ENCODE measurements around the gene TRIM3.

The TRIM3 gene

DNA sequence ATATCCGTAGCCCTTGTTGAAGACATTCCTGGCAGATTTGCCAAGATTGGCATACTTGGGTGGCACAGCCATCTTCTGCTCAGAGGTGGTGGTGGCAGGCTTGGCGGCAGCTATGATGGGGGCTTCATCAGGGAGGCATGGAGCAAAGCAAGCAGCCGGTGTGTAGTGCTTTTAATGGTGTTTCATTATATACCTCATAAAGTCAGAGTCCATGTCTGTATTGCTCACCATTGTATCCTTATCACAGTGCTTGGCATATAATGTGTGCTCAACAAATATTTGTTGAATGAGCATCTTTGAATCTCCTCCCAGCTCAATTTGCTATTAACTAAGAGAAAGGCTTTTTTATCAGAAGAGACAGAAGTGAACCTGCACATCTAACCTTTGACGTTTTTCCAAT, 15.6 kb upstream of the TRIM3 start:
- Histone ChIP-seq H3K9me3 (ENCODE audit: control insufficient read depth, low read length) (no peaks in the 10 kb centered on the region), H3K36me3 (ENCODE audit: control insufficient read depth, insufficient read depth, low read length, severe bottlenecking) (peaks cover 74% of the 10 kb centered on the region)

DNA sequence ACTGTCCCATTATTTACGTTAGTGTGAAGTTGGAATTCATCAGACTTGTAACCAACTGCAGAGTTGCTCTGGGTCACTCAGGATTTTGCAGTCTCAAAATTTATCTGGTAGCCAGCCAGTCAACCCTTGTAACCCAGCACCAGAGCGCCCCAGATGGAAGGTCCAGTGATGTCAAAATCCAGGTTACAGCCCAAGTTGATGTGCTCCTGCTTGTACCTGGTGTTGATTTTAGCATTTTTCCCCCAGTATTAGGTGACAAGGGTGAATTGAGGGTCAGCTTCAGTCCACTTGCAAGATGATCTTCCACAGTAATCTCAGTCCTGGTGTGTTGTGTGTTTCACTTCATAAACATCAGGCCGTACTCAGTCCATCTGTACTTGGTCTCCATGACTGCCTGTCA, 15.1 kb upstream of the TRIM3 start:
- Histone ChIP-seq H3K36me3 (ENCODE audit: control insufficient read depth, insufficient read depth, low read length, severe bottlenecking) (peaks cover 75% of the 10 kb centered on the region), H3K4me1 (ENCODE audit: control insufficient read depth, insufficient read depth, low read length) (no peaks in the 10 kb centered on the region), H3K4me3 (ENCODE audit: low read length) (no peak overlapping the region), H3K27me3 (replicated peaks; ENCODE audit: control insufficient read depth, insufficient read depth, low read length) (no peaks in the 10 kb centered on the region), H3K9me3 (ENCODE audit: control insufficient read depth, low read length) (no peaks in the 10 kb centered on the region), H3K9ac (ENCODE audit: low read length) (no peak overlapping the region)
- no peak for DNase-seq (ENCODE audit: low read depth)

More for the DNA sequence above, 15.6 kb upstream of the TRIM3 start:
- no peak for DNase-seq (ENCODE audit: low read depth)
- Histone ChIP-seq H3K4me3 (ENCODE audit: low read length) (no peak overlapping the region), H3K4me1 (ENCODE audit: control insufficient read depth, insufficient read depth, low read length) (no peaks in the 10 kb centered on the region), H3K27me3 (replicated peaks; ENCODE audit: control insufficient read depth, insufficient read depth, low read length) (no peaks in the 10 kb centered on the region), H3K9ac (ENCODE audit: low read length) (no peak overlapping the region)

DNA sequence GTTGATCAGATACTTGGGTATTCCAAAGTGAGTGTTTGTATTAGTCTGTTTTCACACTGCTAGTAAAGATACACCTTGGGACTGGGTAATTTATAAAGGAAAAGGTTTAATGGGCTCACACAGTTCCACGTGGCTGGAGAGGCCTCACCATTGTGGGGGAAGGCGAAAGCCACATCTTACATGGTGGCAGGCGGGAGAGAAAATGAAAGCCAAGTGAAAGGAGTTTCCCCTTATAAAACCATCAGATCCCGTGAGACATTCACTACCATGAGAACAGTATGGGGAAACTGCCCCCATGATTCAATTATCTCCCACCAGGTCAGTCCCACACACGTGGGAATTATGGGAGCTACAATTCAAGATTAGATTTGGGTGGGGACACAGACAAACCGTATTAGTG, 14.6 kb upstream of the TRIM3 start:
- no peaks in the 10 kb centered on the region for H3K9me3 ChIP-seq (ENCODE audit: control insufficient read depth, low read length)
- no peak for DNase-seq (ENCODE audit: low read depth)
- H3K4me3 ChIP-seq (ENCODE audit: low read length): no peak overlapping the region
- H3K4me1 ChIP-seq (ENCODE audit: control insufficient read depth, insufficient read depth, low read length): peaks cover 4% of the 10 kb centered on the region
- peaks cover 75% of the 10 kb centered on the region for H3K36me3 ChIP-seq (ENCODE audit: control insufficient read depth, insufficient read depth, low read length, severe bottlenecking)
- H3K27me3 ChIP-seq (replicated peaks; ENCODE audit: control insufficient read depth, insufficient read depth, low read length): no peaks in the 10 kb centered on the region
- no peak overlapping the region for H3K9ac ChIP-seq (ENCODE audit: low read length)

DNA sequence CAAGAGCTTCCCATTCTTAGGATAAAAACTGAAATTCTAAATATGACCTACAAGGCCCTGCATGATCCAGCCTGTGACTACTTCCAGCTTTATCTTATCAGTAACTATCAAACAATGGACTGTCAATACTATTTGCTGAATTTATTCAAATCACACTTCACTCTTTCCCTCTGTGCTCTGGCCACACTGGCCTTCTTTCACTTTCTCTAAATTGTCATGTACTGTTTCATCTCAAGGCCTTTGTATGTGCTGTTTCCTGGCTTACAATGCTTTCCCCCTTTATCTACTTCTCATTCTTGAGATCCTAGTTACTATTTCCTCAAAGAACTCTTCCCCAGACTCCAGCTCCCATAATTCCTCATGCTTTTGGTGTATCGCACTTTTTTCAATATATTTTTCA, 13.2 kb upstream of the TRIM3 start:
- Histone ChIP-seq H3K4me3 (ENCODE audit: low read length) (no peak overlapping the region), H3K9ac (ENCODE audit: low read length) (no peak overlapping the region), H3K27me3 (replicated peaks; ENCODE audit: control insufficient read depth, insufficient read depth, low read length) (no peaks in the 10 kb centered on the region), H3K9me3 (ENCODE audit: control insufficient read depth, low read length) (no peaks in the 10 kb centered on the region), H3K36me3 (ENCODE audit: control insufficient read depth, insufficient read depth, low read length, severe bottlenecking) (peaks cover 75% of the 10 kb centered on the region), H3K4me1 (ENCODE audit: control insufficient read depth, insufficient read depth, low read length) (peaks cover 18% of the 10 kb centered on the region)
- DNase-seq (ENCODE audit: low read depth): no peak

DNA sequence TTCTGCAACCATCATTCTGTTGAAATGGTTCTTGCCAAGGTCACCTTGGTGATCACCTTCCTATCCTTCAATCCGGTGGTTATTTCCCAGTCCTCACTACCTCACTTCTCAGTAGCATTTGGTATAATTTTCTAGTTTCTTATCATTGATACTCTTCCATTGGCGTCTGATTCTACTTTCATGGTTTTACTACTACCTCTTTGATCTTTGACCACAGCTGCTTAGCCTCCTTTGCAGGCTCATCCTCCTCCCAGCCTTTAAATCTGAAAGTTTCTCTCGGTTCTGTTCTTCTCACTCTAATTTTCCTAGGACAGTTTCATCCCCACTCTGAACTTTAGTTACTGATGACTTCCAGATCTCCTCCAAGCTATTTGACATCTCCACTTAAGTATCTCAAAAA, 12.5 kb upstream of the TRIM3 start:
- no peak for DNase-seq (ENCODE audit: low read depth)
- Histone ChIP-seq H3K9ac (ENCODE audit: low read length) (no peak overlapping the region), H3K9me3 (ENCODE audit: control insufficient read depth, low read length) (no peaks in the 10 kb centered on the region), H3K36me3 (ENCODE audit: control insufficient read depth, insufficient read depth, low read length, severe bottlenecking) (peaks cover 70% of the 10 kb centered on the region), H3K4me3 (ENCODE audit: low read length) (no peak overlapping the region), H3K4me1 (ENCODE audit: control insufficient read depth, insufficient read depth, low read length) (peaks cover 18% of the 10 kb centered on the region), H3K27me3 (replicated peaks; ENCODE audit: control insufficient read depth, insufficient read depth, low read length) (no peaks in the 10 kb centered on the region)

DNA sequence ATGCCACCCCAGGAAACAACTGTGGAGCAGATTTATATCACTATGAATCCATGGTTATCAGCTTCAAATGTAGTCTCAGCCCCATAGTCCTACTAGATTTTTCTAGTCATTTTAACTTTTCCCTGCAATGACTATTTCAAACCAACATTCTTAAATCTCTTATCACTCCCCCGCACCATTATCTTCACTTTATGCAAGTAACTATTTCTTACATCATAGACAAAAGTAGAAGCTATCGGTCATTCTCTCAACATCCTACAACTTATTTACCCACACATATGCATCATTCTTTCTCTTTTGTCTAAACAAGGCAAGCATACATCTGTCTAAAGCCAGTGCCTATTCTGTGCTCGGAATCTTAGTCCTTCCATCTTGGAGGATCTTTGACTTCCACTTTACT, 11.9 kb upstream of the TRIM3 start:
- no peaks in the 10 kb centered on the region for H3K27me3 ChIP-seq (replicated peaks; ENCODE audit: control insufficient read depth, insufficient read depth, low read length)
- H3K9me3 ChIP-seq (ENCODE audit: control insufficient read depth, low read length): no peaks in the 10 kb centered on the region
- H3K4me1 ChIP-seq (ENCODE audit: control insufficient read depth, insufficient read depth, low read length): peaks cover 20% of the 10 kb centered on the region
- peaks cover 70% of the 10 kb centered on the region for H3K36me3 ChIP-seq (ENCODE audit: control insufficient read depth, insufficient read depth, low read length, severe bottlenecking)
- H3K4me3 ChIP-seq (ENCODE audit: low read length): no peak overlapping the region
- H3K9ac ChIP-seq (ENCODE audit: low read length): no peak overlapping the region
- no peak for DNase-seq (ENCODE audit: low read depth)

DNA sequence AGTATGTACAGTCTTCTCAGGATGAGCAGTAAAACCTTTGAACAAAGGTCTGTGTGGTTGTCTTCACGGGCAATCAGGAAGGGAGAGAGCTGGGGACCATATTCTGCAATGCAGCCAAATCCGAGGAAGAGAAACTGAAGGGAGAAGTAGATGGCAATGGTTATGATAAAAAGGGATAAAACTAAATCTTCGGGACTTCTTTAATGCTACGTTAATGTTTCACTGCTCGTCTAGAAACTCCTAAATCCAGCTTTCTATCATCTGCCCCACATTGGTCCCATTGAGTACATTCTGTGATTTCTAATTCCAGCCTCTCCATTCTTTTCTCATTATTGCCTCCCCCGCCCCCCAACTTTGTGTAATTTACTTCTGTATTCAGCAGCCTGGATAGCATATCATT, 9.3 kb upstream of the TRIM3 start:
- no peaks in the 10 kb centered on the region for H3K27me3 ChIP-seq (replicated peaks; ENCODE audit: control insufficient read depth, insufficient read depth, low read length)
- H3K36me3 ChIP-seq (ENCODE audit: control insufficient read depth, insufficient read depth, low read length, severe bottlenecking): peaks cover 66% of the 10 kb centered on the region

DNA sequence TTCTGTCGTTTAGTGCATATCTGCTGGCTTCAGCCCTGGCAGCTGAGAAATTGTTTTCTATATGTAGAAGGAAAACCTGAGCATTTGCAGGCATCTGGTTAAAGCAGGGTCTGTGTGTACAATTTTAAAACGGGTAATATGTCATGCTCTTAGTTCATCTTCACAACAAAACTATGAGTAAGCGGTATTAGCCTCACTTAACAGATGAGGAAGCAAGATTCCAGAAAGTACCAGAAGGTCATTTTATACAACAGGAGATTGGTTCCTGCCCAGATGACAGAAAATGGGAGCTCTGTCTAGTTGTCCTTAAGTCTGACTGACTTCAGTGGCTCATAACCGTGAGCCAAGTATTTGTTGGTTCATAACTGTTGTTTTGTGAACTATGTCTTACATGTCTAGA, 8.7 kb upstream of the TRIM3 start:
- DNase-seq (ENCODE audit: low read depth): no peak
- H3K36me3 ChIP-seq (ENCODE audit: control insufficient read depth, insufficient read depth, low read length, severe bottlenecking): peaks cover 66% of the 10 kb centered on the region

More for the DNA sequence above, 9.3 kb upstream of the TRIM3 start:
- H3K9ac ChIP-seq (ENCODE audit: low read length): peak overlapping the region; percentile 98
- no peaks in the 10 kb centered on the region for H3K9me3 ChIP-seq (ENCODE audit: control insufficient read depth, low read length)
- H3K4me1 ChIP-seq (ENCODE audit: control insufficient read depth, insufficient read depth, low read length): peaks cover 28% of the 10 kb centered on the region
- H3K4me3 ChIP-seq (ENCODE audit: low read length): peak overlapping the region; percentile 97
- no peak for DNase-seq (ENCODE audit: low read depth)

DNA sequence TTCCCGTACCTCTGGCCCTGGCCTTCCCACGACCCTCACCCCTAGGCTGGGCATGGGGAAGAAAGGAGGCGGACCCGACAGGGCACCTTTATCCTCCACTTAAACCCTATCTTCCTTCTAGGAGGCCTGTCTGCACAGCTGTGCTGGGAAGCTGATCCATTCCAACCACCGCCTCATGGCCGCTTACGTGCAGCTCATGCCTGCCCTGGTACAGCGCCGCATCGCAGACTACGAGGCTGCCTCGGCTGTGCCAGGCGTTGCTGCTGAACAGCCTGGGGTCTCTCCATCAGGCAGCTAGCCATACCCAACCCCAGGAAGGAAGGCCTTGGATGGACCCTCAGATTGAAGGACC, 8.2 kb upstream of the TRIM3 start:
- peak; percentile 56 for DNase-seq (ENCODE audit: low read depth)
- Histone ChIP-seq H3K4me3 (ENCODE audit: low read length) (peak overlapping the region; percentile 97), H3K36me3 (ENCODE audit: control insufficient read depth, insufficient read depth, low read length, severe bottlenecking) (peaks cover 66% of the 10 kb centered on the region), H3K27me3 (replicated peaks; ENCODE audit: control insufficient read depth, insufficient read depth, low read length) (no peaks in the 10 kb centered on the region), H3K9me3 (ENCODE audit: control insufficient read depth, low read length) (no peaks in the 10 kb centered on the region), H3K4me1 (ENCODE audit: control insufficient read depth, insufficient read depth, low read length) (peaks cover 28% of the 10 kb centered on the region), H3K9ac (ENCODE audit: low read length) (peak overlapping the region; percentile 98)

More for the DNA sequence above, 8.7 kb upstream of the TRIM3 start:
- H3K9ac ChIP-seq (ENCODE audit: low read length): peak overlapping the region; percentile 98
- H3K9me3 ChIP-seq (ENCODE audit: control insufficient read depth, low read length): no peaks in the 10 kb centered on the region
- no peaks in the 10 kb centered on the region for H3K27me3 ChIP-seq (replicated peaks; ENCODE audit: control insufficient read depth, insufficient read depth, low read length)
- H3K4me3 ChIP-seq (ENCODE audit: low read length): peak overlapping the region; percentile 97
- peaks cover 28% of the 10 kb centered on the region for H3K4me1 ChIP-seq (ENCODE audit: control insufficient read depth, insufficient read depth, low read length)

DNA sequence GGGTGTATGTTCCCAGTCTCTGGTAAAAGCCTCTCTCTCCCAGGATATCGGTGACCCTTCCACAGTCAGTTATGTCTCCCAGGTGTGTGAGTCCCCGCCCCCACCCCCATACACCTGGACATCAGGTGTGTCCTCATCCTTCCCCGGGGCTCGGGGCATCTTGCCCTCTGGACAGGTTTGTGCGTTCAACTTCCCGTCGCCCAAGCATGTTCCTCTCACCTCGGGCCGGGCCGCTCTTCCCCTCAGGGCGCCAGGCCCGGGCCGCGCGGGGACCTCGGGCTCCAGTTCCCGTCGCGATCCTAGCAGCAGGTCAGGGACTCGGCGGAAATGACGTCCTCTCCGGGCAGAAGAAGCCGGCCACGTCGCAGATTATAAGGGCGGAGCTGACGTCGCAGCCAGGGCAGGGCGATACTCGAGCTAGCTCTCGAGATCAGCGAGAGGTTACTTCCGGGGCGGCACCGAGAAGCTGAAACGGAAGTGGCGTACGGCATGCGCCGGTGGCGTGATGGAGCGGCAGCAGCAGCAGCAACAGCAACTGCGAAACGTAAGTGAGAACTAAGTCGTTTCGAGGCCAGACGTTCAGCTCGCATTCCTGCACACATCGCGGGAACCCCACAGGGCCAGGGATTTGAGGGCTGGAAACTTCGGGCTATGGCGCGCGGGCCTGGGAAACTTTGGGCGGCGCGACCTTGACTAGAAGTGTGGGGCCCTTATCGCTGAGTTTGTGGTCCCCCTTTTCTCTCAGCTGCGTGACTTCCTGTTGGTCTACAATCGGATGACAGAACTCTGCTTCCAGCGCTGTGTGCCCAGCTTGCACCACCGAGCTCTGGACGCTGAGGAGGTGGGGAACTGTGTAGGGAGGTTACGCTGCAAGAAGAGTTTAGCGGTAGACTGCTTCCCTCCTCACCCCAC, 7.5 kb upstream of the TRIM3 start, which contains the start of the genes ARFIP2 and TIMM10B:
Gene ARFIP2, minus strand, starts transcription at position 320 of the 912 bp plus-strand sequence. CDS start 910 bp downstream, outside the sequence.
Gene TIMM10B, plus strand, starts transcription at position 490 of the 912 bp plus-strand sequence. Its CDS starts 16 bp downstream, at position 506.
- Histone ChIP-seq H3K4me1 (ENCODE audit: control insufficient read depth, insufficient read depth, low read length) (peaks cover 28% of the 10 kb centered on the region), H3K36me3 (ENCODE audit: control insufficient read depth, insufficient read depth, low read length, severe bottlenecking) (peaks cover 69% of the 10 kb centered on the region), H3K9ac (ENCODE audit: low read length) (peak within 1 kb of the TSS; percentile 98), H3K27me3 (replicated peaks; ENCODE audit: control insufficient read depth, insufficient read depth, low read length) (no peaks in the 10 kb centered on the region), H3K9me3 (ENCODE audit: control insufficient read depth, low read length) (no peaks in the 10 kb centered on the region), H3K4me3 (ENCODE audit: low read length) (peak within 1 kb of the TSS; percentile 97)
- peak; percentile 100 for DNase-seq (ENCODE audit: low read depth)

DNA sequence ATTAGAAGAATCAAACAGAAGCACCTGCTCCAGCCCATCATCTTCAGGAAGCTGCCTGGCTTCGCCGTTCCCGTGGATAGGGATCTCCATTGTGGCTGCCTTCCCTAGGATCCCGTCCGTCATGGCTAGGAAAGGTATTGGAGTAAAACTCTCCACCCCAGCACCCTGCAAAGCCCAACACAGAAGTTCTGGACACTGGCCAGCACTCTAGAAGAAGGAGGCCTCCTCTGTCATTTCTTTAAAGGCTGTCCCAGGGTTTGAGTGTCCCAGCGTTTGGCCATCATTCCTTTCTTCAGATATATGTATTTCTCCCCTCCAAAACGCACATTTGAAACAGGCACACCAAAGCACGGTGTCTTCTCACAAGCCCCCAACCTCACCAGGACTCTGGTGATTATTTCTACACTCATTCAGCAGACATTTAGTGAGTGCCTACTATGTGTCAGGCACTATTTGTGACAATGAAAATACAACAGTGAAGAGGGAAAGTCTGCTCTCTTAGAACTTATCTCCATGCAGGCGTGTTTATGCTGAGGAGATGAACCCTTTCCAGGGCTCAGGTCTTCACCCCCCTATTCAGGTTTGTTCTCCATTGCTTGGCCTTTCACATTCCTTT, 6.7 kb upstream of the TRIM3 start:
- Histone ChIP-seq H3K36me3 (ENCODE audit: control insufficient read depth, insufficient read depth, low read length, severe bottlenecking) (peaks cover 61% of the 10 kb centered on the region), H3K4me1 (ENCODE audit: control insufficient read depth, insufficient read depth, low read length) (peaks cover 29% of the 10 kb centered on the region), H3K9ac (ENCODE audit: low read length) (peak overlapping the region; percentile 98), H3K27me3 (replicated peaks; ENCODE audit: control insufficient read depth, insufficient read depth, low read length) (no peaks in the 10 kb centered on the region), H3K4me3 (ENCODE audit: low read length) (peak overlapping the region; percentile 97), H3K9me3 (ENCODE audit: control insufficient read depth, low read length) (no peaks in the 10 kb centered on the region)
- DNase-seq (ENCODE audit: low read depth): peak; percentile 43
